HG02870 (cell line): Measurements from ENCODE around the gene EPX.

Experiments used
- ATAC-seq: cut with Tn5 transposase; IDR thresholded peaks from one replicate; pipeline ENCODE4 v1.9.1; 2021; ENCODE audit warnings: mild to moderate bottlenecking, moderate library complexity; ENCODE audit not compliant: unreplicated experiment

The EPX gene

GRCh38 chr17:58184986-58185761, 7.4 kb upstream of the EPX start:
- no peak for ATAC-seq

- no peak for ATAC-seq
These were observed 5.9 kb upstream of the EPX start for GRCh38 chr17:58186591-58186990.

- no peak for ATAC-seq
These were observed 5.5 kb upstream of the EPX start for GRCh38 chr17:58187063-58187462.

- no peak for ATAC-seq
These were observed 4.9 kb upstream of the EPX start for GRCh38 chr17:58187675-58188074.

- ATAC-seq = no peak
These were observed 2.9 kb upstream of the EPX start for GRCh38 chr17:58189436-58190146.

- ATAC-seq = no peak
These were observed 1.2 kb upstream of the EPX start for GRCh38 chr17:58191241-58191896.

- no peak for ATAC-seq
These were observed 1.2 kb downstream of the EPX start for GRCh38 chr17:58193641-58194255.

- no peak for ATAC-seq
These were observed 3.1 kb downstream of the EPX start for GRCh38 chr17:58195518-58196123.

- ATAC-seq = no peak
These were observed 4.1 kb downstream of the EPX start for GRCh38 chr17:58196610-58197009.

- no peak for ATAC-seq
These were observed 7.6 kb downstream of the EPX start for GRCh38 chr17:58200024-58200633.

- no peak for ATAC-seq
These were observed 10.3 kb downstream of the EPX start for GRCh38 chr17:58202859-58203258.

- no peak for ATAC-seq
These were observed 12.3 kb downstream of the EPX start for GRCh38 chr17:58204796-58205195.

GRCh38 chr17:58205936-58206335, 13.4 kb downstream of the EPX start:
- ATAC-seq = no peak

- ATAC-seq = no peak
These were observed 14.9 kb downstream of the EPX start for GRCh38 chr17:58207451-58207850.

GRCh38 chr17:58208344-58208743, 15.8 kb downstream of the EPX start:
- ATAC-seq = no peak

GRCh38 chr17:58210922-58211321, 18.4 kb downstream of the EPX start:
- ATAC-seq = no peak

GRCh38 chr17:58215685-58216084, 23.2 kb downstream of the EPX start:
- ATAC-seq = no peak

GRCh38 chr17:58217766-58218165, 25.2 kb downstream of the EPX start:
- ATAC-seq = no peak

GRCh38 chr17:58219007-58219788, 26.7 kb downstream of the EPX start, which contains the start of gene MKS1:
MKS1 (minus strand) TSS chr17:58219255; CDS start chr17:58219230, 25 bp downstream.
- ATAC-seq = peak; percentile 97

- no peak for ATAC-seq
These were observed 27.3 kb downstream of the EPX start for GRCh38 chr17:58219789-58220183.
